H9 (cell line): Measurements from ENCODE around the gene RUNX2. TPM values are rescaled to one million over a fixed set of nuclear protein-coding genes. Genes with fewer than 3 reads are reported as not detected.

ENCODE experiments used
- DNase-seq: peaks from one replicate; pipeline ENCODE4 v3.0.0-alpha.2; 2017
- H2AFZ ChIP-seq: one replicate; pipeline ENCODE4 v1.6.1; 2013; ENCODE audit warnings: mild to moderate bottlenecking, low read length, control low read depth, moderate library complexity
- H2AK5ac ChIP-seq: 2 replicates; pipeline ENCODE4 v1.6.1; 2013; ENCODE audit warnings: low read length, control low read depth, mixed read lengths; ENCODE audit not compliant: insufficient read length
- H2BK120ac ChIP-seq: one replicate; pipeline ENCODE4 v1.6.1; 2013; ENCODE audit warnings: low read depth, mild to moderate bottlenecking, low read length, control low read depth, inconsistent platforms; ENCODE audit not compliant: poor library complexity, severe bottlenecking
- H2BK12ac ChIP-seq: 2 replicates; pipeline ENCODE4 v1.6.1; 2013; ENCODE audit warnings: low read length, control low read depth, mixed read lengths, low read depth; ENCODE audit not compliant: insufficient read length
- H2BK15ac ChIP-seq: 2 replicates; pipeline ENCODE4 v1.6.1; 2013; ENCODE audit warnings: low read depth, low read length, control low read depth
- H2BK20ac ChIP-seq: one replicate; pipeline ENCODE4 v1.6.1; 2013; ENCODE audit warnings: low read depth, mild to moderate bottlenecking, low read length, control low read depth, inconsistent platforms; ENCODE audit not compliant: poor library complexity, severe bottlenecking
- H2BK5ac ChIP-seq: 2 replicates; pipeline ENCODE4 v1.6.1; 2013; ENCODE audit warnings: low read length, control low read depth, mixed read lengths; ENCODE audit not compliant: insufficient read length
- H3K14ac ChIP-seq: 2 replicates; pipeline ENCODE4 v1.6.1; 2013; ENCODE audit warnings: low read length, control low read depth; ENCODE audit not compliant: insufficient read depth
- H3K18ac ChIP-seq: 2 replicates; pipeline ENCODE4 v1.6.1; 2013; ENCODE audit warnings: low read depth, mild to moderate bottlenecking, mixed read lengths, low read length, control low read depth; ENCODE audit not compliant: insufficient read length
- H3K23ac ChIP-seq: 2 replicates; pipeline ENCODE4 v1.6.1; 2013; ENCODE audit warnings: low read length, control low read depth, mixed read lengths, low read depth; ENCODE audit not compliant: insufficient read length
- H3K23me2 ChIP-seq: 2 replicates; pipeline ENCODE4 v1.6.1; 2013; ENCODE audit warnings: low read depth, mild to moderate bottlenecking, mixed read lengths, low read length, control low read depth; ENCODE audit not compliant: insufficient read length, poor library complexity, severe bottlenecking
- H3K27ac ChIP-seq: 2 replicates; pipeline ENCODE4 v1.5.1; 2013; ENCODE audit warnings: low read length, control low read depth, mixed read lengths, low read depth; ENCODE audit not compliant: insufficient read length
- H3K27me3 ChIP-seq: 2 replicates; pipeline ENCODE4 v1.6.1; 2013; ENCODE audit warnings: low read length, control low read depth, inconsistent platforms; ENCODE audit not compliant: insufficient read depth
- H3K4ac ChIP-seq: 2 replicates; pipeline ENCODE4 v1.6.1; 2013; ENCODE audit warnings: low read depth, mild to moderate bottlenecking, control low read depth, inconsistent platforms, low read length, moderate library complexity
- H3K4me1 ChIP-seq: 2 replicates; pipeline ENCODE4 v1.6.1; 2013; ENCODE audit warnings: low read length, control low read depth, inconsistent platforms; ENCODE audit not compliant: insufficient read depth
- H3K4me2 ChIP-seq: 2 replicates; pipeline ENCODE4 v1.6.1; 2013; ENCODE audit warnings: low read length, control low read depth, mixed read lengths; ENCODE audit not compliant: insufficient read length, insufficient read depth
- H3K56ac ChIP-seq: 2 replicates; pipeline ENCODE4 v1.6.1; 2013; ENCODE audit warnings: low read depth, mild to moderate bottlenecking, mixed read lengths, low read length, control low read depth; ENCODE audit not compliant: insufficient read length
- H3K79me1 ChIP-seq: 2 replicates; pipeline ENCODE4 v1.6.1; 2013; ENCODE audit warnings: low read depth, mild to moderate bottlenecking, moderate library complexity, low read length, control low read depth, inconsistent platforms; ENCODE audit not compliant: insufficient read depth, poor library complexity, severe bottlenecking
- H3K79me2 ChIP-seq: 2 replicates; pipeline ENCODE4 v1.6.1; 2013; ENCODE audit warnings: low read length, control low read depth, inconsistent platforms; ENCODE audit not compliant: insufficient read depth
- H3K9ac ChIP-seq: 2 replicates; pipeline ENCODE4 v1.6.1; 2013; ENCODE audit warnings: low read length, control low read depth, mixed read lengths; ENCODE audit not compliant: insufficient read length; ENCODE audit errors: extremely low read depth
- H3K9me3 ChIP-seq: one replicate; pipeline ENCODE4 v1.6.1; 2013; ENCODE audit warnings: low read depth, low read length, inconsistent platforms; ENCODE audit not compliant: control insufficient read depth
- H3T11ph ChIP-seq: one replicate; pipeline ENCODE4 v1.6.1; 2013; ENCODE audit warnings: mild to moderate bottlenecking, low read length, control low read depth, inconsistent platforms
- H4K20me1 ChIP-seq: one replicate; pipeline ENCODE4 v1.6.1; 2013; ENCODE audit not compliant: control insufficient read depth, insufficient read length, insufficient read depth
- H4K5ac ChIP-seq: 2 replicates; pipeline ENCODE4 v1.6.1; 2013; ENCODE audit warnings: low read depth, mild to moderate bottlenecking, mixed read lengths, low read length, control low read depth; ENCODE audit not compliant: insufficient read length
- H4K8ac ChIP-seq: replicated peaks from 2 replicates; pipeline ENCODE4 v1.6.1; 2013; ENCODE audit warnings: low read length, control low read depth, mixed read lengths, low read depth; ENCODE audit not compliant: insufficient read length
- H4K91ac ChIP-seq: 2 replicates; pipeline ENCODE4 v1.6.1; 2013; ENCODE audit warnings: low read depth, mild to moderate bottlenecking, moderate library complexity, mixed read lengths, low read length, control low read depth; ENCODE audit not compliant: insufficient read length
- H3K27ac Mint-ChIP-seq, 3 experiments: 2 replicates in 2 of 3; 3 replicates in 1 of 3; pipeline ENCODE4 v1.8.0; 2020 to 2021; ENCODE audit warnings: mixed read lengths in 3 of 3, mild to moderate bottlenecking in 1 of 3, moderate library complexity in 1 of 3
- H3K27me3 Mint-ChIP-seq: 2 replicates; pipeline ENCODE4 v1.8.0; 2021; ENCODE audit warnings: low read depth, mild to moderate bottlenecking, moderate library complexity, mixed read lengths
- H3K36me3 Mint-ChIP-seq, 3 experiments: 2 replicates in 2 of 3; 3 replicates in 1 of 3; pipeline ENCODE4 v1.8.0; 2020 to 2021; ENCODE audit warnings: low read depth in 3 of 3, mixed read lengths in 3 of 3; ENCODE audit not compliant: insufficient read depth in 1 of 3
- H3K4me1 Mint-ChIP-seq, 2 experiments: 2 replicates each; pipeline ENCODE4 v1.8.0; 2020; ENCODE audit warnings: mixed read lengths in 2 of 2
- H3K4me3 Mint-ChIP-seq, 2 experiments: 2 replicates in 1 of 2; 3 replicates in 1 of 2; pipeline ENCODE4 v1.8.0; 2020 to 2021; ENCODE audit warnings: mild to moderate bottlenecking in 2 of 2, mixed read lengths in 2 of 2, moderate library complexity in 1 of 2
- H3K9me3 Mint-ChIP-seq, 2 experiments: 2 replicates in 1 of 2; 3 replicates in 1 of 2; pipeline ENCODE4 v1.8.0; 2020; ENCODE audit warnings: mild to moderate bottlenecking in 2 of 2, mixed read lengths in 2 of 2, moderate library complexity in 1 of 2
- WGBS: extraction: QIAGEN DNeasy Blood & Tissue Kit; methylation state at CpG from one replicate; pipeline ENCODE4 v1.1.7; 2013; ENCODE audit warnings: missing lambda C conversion rate, low lambda C conversion rate, mixed read lengths; ENCODE audit not compliant: insufficient read length; ENCODE audit errors: extremely low coverage; 5-methylcytosine and 5-hydroxymethylcytosine counted together
- total RNA-seq: library from RNA; stranded (reverse); gene quantifications from 2 replicates; pipeline ENCODE4 v1.2.1, GENCODE V29; 2021
- TF ChIP-seq, protein P1 (sequence below): fragments of 200-600 bp; sonication (generic); conservative IDR thresholded peaks from 3 replicates; pipeline ENCODE4 v1.8.0; 2021; ENCODE audit warnings: antibody characterized with exemption, mild to moderate bottlenecking

The RUNX2 gene
- total RNA-seq, 1 experiment from 2014 or later: 0.15 TPM

DNA sequence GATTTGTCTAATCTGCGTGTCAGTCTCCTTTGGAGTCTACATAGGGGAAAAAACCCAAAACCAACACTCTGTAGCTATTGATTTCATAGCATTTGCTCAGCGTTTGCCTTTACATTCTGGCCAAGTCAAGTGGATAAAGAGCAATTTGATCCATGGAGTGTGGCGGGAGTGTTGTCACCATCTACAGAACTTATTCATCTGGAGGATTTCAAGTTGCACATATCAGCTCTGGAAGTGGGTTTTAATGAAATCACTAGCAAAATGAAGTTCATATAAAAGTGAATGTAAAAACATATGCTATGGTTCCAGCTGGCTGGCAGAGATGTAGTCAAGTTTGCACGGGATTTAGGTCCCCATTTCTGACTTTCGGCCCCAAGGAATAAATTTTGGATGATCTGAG, 269.3 kb downstream of the RUNX2 start:
- no peak overlapping the region for H3T11ph ChIP-seq
- no CpG with 5 or more reads among the region's 5 CpGs for WGBS
- Mint-ChIP-seq H3K4me1 (peaks cover 7 to 8% of the 10 kb centered on the region in 2 experiments; a peak in 3 of 4 replicates), H3K27me3 (no peaks in the 10 kb centered on the region; the same call in 1 of the 2 replicates), H3K4me3 (no peak overlapping the region), H3K9me3 (no peaks in the 10 kb centered on the region), H3K27ac (no peak overlapping the region), H3K36me3 (no peaks in the 10 kb centered on the region; a peak in 1 of 7 replicates)
- no peak overlapping the region for H2BK120ac ChIP-seq
- H2BK12ac ChIP-seq: no peak overlapping the region
- no peaks in the 10 kb centered on the region for H3K27me3 ChIP-seq
- H3K79me1 ChIP-seq: no peaks in the 10 kb centered on the region
- H4K91ac ChIP-seq: no peak overlapping the region
- H3K79me2 ChIP-seq: no peaks in the 10 kb centered on the region
- no peak overlapping the region for H2AFZ ChIP-seq
- no peaks in the 10 kb centered on the region for H3K9me3 ChIP-seq
- H3K4me1 ChIP-seq: no peaks in the 10 kb centered on the region
- H2BK20ac ChIP-seq: no peak overlapping the region
- no peak overlapping the region for H2BK5ac ChIP-seq
- no peak overlapping the region for H3K23ac ChIP-seq
- no peak overlapping the region for H3K14ac ChIP-seq
- no peak overlapping the region for H2BK15ac ChIP-seq
- no peak overlapping the region for H3K4ac ChIP-seq
- no peak overlapping the region for H4K5ac ChIP-seq
- H3K23me2 ChIP-seq: no peaks in the 10 kb centered on the region
- no peak overlapping the region for H3K4me2 ChIP-seq
- H4K20me1 ChIP-seq: no peaks in the 10 kb centered on the region
- DNase-seq: no peak
- no peak overlapping the region for H3K27ac ChIP-seq
- H2AK5ac ChIP-seq: no peak overlapping the region
- no peak overlapping the region for H3K56ac ChIP-seq
- H3K9ac ChIP-seq: no peak overlapping the region
- no peak overlapping the region for H3K18ac ChIP-seq
- TF ChIP-seq, protein P1, sequence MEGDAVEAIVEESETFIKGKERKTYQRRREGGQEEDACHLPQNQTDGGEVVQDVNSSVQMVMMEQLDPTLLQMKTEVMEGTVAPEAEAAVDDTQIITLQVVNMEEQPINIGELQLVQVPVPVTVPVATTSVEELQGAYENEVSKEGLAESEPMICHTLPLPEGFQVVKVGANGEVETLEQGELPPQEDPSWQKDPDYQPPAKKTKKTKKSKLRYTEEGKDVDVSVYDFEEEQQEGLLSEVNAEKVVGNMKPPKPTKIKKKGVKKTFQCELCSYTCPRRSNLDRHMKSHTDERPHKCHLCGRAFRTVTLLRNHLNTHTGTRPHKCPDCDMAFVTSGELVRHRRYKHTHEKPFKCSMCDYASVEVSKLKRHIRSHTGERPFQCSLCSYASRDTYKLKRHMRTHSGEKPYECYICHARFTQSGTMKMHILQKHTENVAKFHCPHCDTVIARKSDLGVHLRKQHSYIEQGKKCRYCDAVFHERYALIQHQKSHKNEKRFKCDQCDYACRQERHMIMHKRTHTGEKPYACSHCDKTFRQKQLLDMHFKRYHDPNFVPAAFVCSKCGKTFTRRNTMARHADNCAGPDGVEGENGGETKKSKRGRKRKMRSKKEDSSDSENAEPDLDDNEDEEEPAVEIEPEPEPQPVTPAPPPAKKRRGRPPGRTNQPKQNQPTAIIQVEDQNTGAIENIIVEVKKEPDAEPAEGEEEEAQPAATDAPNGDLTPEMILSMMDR: no peak
- H4K8ac ChIP-seq: no peak overlapping the region
